Testis (tissue), 3 donors: ENCODE results near the gene BRPF1. TPM values are rescaled to one million over a fixed set of nuclear protein-coding genes. Genes with fewer than 3 reads are reported as not detected.

Experiments used
- DNase-seq: peaks from one replicate; pipeline ENCODE4 v3.0.0-alpha.2; 2019
- H3K27ac ChIP-seq, 2 donors: fragments of 200-600 bp; sonication (generic); one replicate each; pipeline ENCODE4 v1.5.1; 2019
- H3K27me3 ChIP-seq: fragments of 200-600 bp; sonication (generic); one replicate; pipeline ENCODE4 v1.5.1; 2019
- H3K36me3 ChIP-seq: fragments of 200-600 bp; sonication (generic); one replicate; pipeline ENCODE4 v1.5.1; 2017; ENCODE audit warnings: low read depth; ENCODE audit errors: missing control alignments
- H3K4me1 ChIP-seq: fragments of 200-600 bp; sonication (generic); one replicate; pipeline ENCODE4 v1.5.1; 2019
- H3K4me3 ChIP-seq, 2 donors: fragments of 200-600 bp; sonication (generic); one replicate each; pipeline ENCODE4 v1.5.1; 2017 to 2019
- H3K9me3 ChIP-seq: fragments of 200-600 bp; sonication (generic); one replicate; pipeline ENCODE4 v1.5.1; 2017
- POLR2A ChIP-seq: fragments of 450-650 bp; IDR thresholded peaks from one replicate; pipeline ENCODE4 v1.6.1; 2017; ENCODE audit warnings: antibody characterized with exemption, mild to moderate bottlenecking, moderate library complexity
- WGBS, 2 donors: methylation state at CpG; one replicate each; pipeline ENCODE4 v1.1.5; 2018; 5-methylcytosine and 5-hydroxymethylcytosine counted together
- intact Hi-C: fragments of 100-400 bp; cut with DNase I; formaldehyde crosslinking; loops from one replicate; pipeline ENCODE4 v1.15.1; 2023; ENCODE audit warnings: low total_unique reads
- polyA plus RNA-seq: library from polyadenylated mRNA; stranded (reverse); fragments of 350-450 nt; fragmentation: Illumina TruSeq; extraction: RNeasy Lipid Tissue Mini Kit (QIAGEN cat#74804); gene quantifications from one replicate; pipeline ENCODE4 v1.2.3, GENCODE V29; 2014; ENCODE audit warnings: low read depth, low replicate concordance; ENCODE audit not compliant: insufficient read depth
- total RNA-seq, 2 donors: library from RNA; depleted of rRNA; stranded (reverse); fragments of >200 nt; gene quantifications; one replicate each; pipeline ENCODE4 v1.2.3, GENCODE V29; 2016
- TF ChIP-seq, protein P1 (sequence below), 3 experiments: fragments of 450-650 bp in 2 of 3; fragments of 200-600 bp in 1 of 3; sonication (generic) in 1 of 3; IDR thresholded peaks; one replicate each; pipeline ENCODE4 v1.5.1; 2016 to 2019; ENCODE audit warnings: antibody characterized with exemption in 3 of 3, mild to moderate bottlenecking in 2 of 3, moderate library complexity in 1 of 3

BRPF1 gene
- total and polyA plus RNA-seq, 3 donors from 2014 or later, result 47.4 to 58.4 (median 55.1) TPM

DNA sequence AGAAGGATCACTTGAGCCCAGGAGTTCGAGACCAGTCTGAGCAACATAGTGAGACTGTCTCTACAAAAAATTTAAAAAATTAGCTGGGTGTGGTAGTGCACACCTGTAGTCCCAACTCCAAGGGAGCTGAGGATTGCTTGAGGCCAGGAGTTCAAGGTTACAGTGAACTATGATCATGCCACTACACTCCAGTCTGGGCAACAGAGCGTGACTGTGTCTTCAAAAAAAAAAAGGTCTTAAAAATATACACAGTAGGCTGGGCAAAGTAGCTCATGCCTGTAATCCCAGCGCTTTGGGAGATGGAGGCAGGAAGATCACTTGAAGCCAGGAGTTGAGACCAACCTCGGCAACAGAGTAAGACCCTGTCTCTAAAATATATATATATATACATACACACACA, 49.4 kb downstream of the BRPF1 start:
- Histone ChIP-seq H3K4me1 (peaks cover 32% of the 10 kb centered on the region), H3K27ac (no peak overlapping the region), H3K27me3 (no peaks in the 10 kb centered on the region), H3K36me3 (no peaks in the 10 kb centered on the region), H3K9me3 (no peaks in the 10 kb centered on the region), H3K4me3 (no peak overlapping the region)
- no peak for DNase-seq
- 84 to 91% methylated on average over 4 of the region's 4 CpGs for WGBS, 2 donors
- intact Hi-C loops, result no loop called here
- TF ChIP-seq, protein P1, sequence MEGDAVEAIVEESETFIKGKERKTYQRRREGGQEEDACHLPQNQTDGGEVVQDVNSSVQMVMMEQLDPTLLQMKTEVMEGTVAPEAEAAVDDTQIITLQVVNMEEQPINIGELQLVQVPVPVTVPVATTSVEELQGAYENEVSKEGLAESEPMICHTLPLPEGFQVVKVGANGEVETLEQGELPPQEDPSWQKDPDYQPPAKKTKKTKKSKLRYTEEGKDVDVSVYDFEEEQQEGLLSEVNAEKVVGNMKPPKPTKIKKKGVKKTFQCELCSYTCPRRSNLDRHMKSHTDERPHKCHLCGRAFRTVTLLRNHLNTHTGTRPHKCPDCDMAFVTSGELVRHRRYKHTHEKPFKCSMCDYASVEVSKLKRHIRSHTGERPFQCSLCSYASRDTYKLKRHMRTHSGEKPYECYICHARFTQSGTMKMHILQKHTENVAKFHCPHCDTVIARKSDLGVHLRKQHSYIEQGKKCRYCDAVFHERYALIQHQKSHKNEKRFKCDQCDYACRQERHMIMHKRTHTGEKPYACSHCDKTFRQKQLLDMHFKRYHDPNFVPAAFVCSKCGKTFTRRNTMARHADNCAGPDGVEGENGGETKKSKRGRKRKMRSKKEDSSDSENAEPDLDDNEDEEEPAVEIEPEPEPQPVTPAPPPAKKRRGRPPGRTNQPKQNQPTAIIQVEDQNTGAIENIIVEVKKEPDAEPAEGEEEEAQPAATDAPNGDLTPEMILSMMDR (IDR thresholded peaks at IDR 0.05), result no peak
- no peak for TF ChIP-seq POLR2A

- intact Hi-C loops, result no loop called here
- no peaks in the 10 kb centered on the region for H3K9me3 ChIP-seq
- TF ChIP-seq, protein P1 (IDR thresholded peaks at IDR 0.05), result no peak
- TF ChIP-seq POLR2A, result no peak
- peaks cover 29% of the 10 kb centered on the region for H3K4me1 ChIP-seq
- WGBS, 2 donors, result 50 to 67% methylated on average over 1 of the region's 1 CpG
- H3K36me3 ChIP-seq, result no peaks in the 10 kb centered on the region
- no peak for DNase-seq
- H3K27me3 ChIP-seq, result no peaks in the 10 kb centered on the region
- H3K27ac ChIP-seq, result no peak overlapping the region
- H3K4me3 ChIP-seq, result no peak overlapping the region
Measured at GRCh38 chr3:9781551-9781950, 50.0 kb downstream of the BRPF1 start.

DNA sequence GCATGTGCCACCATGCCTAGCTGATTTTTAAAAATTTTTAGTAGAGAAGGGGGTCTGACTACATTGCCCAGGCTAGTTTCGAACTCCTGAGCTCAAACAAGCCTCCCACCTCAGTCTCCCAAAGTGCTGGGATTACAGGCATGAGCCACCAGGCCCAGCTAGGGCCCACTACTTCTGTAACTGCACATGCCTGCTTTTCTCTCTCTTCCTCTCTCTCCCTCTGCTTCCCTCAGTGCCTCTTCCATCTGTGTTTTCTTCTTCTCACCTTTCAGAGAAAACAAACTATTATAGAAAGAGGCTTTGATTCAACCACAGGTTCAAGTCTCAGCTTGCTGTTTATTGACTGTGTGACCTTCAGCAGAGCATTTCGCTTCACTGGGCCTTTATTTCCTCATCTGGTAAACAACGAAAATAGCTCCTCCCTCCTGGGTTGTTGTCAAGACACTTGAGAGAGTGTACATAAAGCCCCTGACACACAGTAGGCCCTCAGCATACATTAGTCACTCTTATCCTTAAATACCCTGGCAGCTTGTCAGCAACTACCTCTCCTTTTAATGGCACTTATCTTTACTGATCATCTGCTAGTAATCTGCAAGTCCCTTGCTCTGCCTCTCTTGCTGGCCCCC, 50.6 kb downstream of the BRPF1 start:
- H3K4me3 ChIP-seq, result no peak overlapping the region
- H3K27me3 ChIP-seq, result no peaks in the 10 kb centered on the region
- intact Hi-C loops, result no loop called here
- H3K36me3 ChIP-seq, result no peaks in the 10 kb centered on the region
- H3K4me1 ChIP-seq, result peaks cover 29% of the 10 kb centered on the region
- H3K9me3 ChIP-seq, result no peaks in the 10 kb centered on the region
- 72 to 84% methylated on average over 3 of the region's 3 CpGs for WGBS, 2 donors
- DNase-seq, result no peak
- TF ChIP-seq, protein P1 (IDR thresholded peaks at IDR 0.05), result no peak
- TF ChIP-seq POLR2A, result no peak
- no peak overlapping the region for H3K27ac ChIP-seq

- no peak overlapping the region for H3K27ac ChIP-seq
Measured at GRCh38 chr3:9782770-9783169, 51.2 kb downstream of the BRPF1 start.

More at GRCh38 chr3:9782770-9783169, 51.2 kb downstream of the BRPF1 start:
- DNase-seq, result no peak
- Histone ChIP-seq H3K4me3 (no peak overlapping the region), H3K9me3 (no peaks in the 10 kb centered on the region), H3K27me3 (no peaks in the 10 kb centered on the region), H3K36me3 (no peaks in the 10 kb centered on the region), H3K4me1 (peaks cover 23% of the 10 kb centered on the region)
- TF ChIP-seq, protein P1 (IDR thresholded peaks at IDR 0.05), result no peak
- TF ChIP-seq POLR2A, result no peak
- 49 to 63% methylated on average over 3 of the region's 3 CpGs for WGBS, 2 donors
- intact Hi-C loops, result no loop called here
